H1 (cell line): ENCODE data around the gene FGFR2. TPM values are rescaled to one million over a fixed set of nuclear protein-coding genes. Genes with fewer than 3 reads are reported as not detected.

Experiments used
- CBX5 ChIP-seq: fragments of 300-800, 300-1000 bp; sonication (generic); IDR thresholded peaks from 2 replicates; pipeline ENCODE4 v1.7.1; 2016; ENCODE audit warnings: antibody characterized with exemption, low read length, low read depth
- RFX5 ChIP-seq: IDR thresholded peaks from 2 replicates; pipeline ENCODE4 v1.6.1; 2011; ENCODE audit warnings: low read depth, low read length, improper control_type of control experiment, borderline replicate concordance
- SAP30 ChIP-seq: fragments of 300-600 bp; sonication (generic); IDR thresholded peaks from 2 replicates; pipeline ENCODE4 v1.7.1; 2012; ENCODE audit warnings: low read length, moderate library complexity, mild to moderate bottlenecking, inconsistent platforms; ENCODE audit not compliant: insufficient read depth, insufficient replicate concordance
- polyA plus RNA-seq, 7 experiments: library from polyadenylated mRNA; depleted of rRNA in 3 of 7; stranded (reverse) in 5 of 7; unstranded in 2 of 7; fragments of >200 nt in 5 of 7; fragments of 200-250 nt in 2 of 7; gene quantifications; 1 replicate in 5 of 7; 2 replicates in 1 of 7; 4 replicates in 1 of 7; pipeline versions ENCODE4 v1.2.1 to v1.2.3, GENCODE V29; 2011 to 2013; ENCODE audit warnings: missing spikeins in 2 of 7, mixed read lengths in 2 of 7
- total RNA-seq: library from RNA; stranded (reverse); fragmentation: NEBNext Ultra II Directional; extraction: Animal tissue kit (Norgen Biotek cat#: 25700); gene quantifications from 2 replicates; pipeline ENCODE4 v1.2.1, GENCODE V29; 2021
- TF ChIP-seq, protein P1 (sequence below): IDR thresholded peaks from 2 replicates; pipeline ENCODE4 v1.6.1; 2011; ENCODE audit warnings: low read depth, mild to moderate bottlenecking, low read length; ENCODE audit not compliant: insufficient read depth

Gene FGFR2
- total and polyA plus RNA-seq, 2 of the 8 experiments (the other 6 are each of a cell fraction or from before 2014, with no cell fraction given) = 50.2 to 81.2 TPM

DNA sequence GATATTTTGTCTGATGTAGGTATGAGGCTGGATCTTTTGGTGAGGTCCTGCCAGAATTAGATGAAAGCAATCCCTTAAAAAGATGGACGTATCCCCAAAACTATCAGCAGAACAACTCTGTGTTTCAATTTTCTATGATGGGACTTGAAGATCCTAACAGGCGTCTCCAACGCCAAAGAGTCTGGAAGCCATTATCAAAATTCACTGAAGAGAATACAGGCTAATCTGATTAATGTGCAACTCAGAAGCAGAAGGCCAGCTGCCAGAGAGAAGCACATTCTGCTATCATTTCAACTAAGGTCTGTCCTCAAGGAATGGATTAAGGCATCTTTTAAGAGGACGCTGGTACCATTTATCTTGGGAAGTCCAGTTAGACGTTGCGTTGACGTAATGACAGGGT lies 119.7 kb downstream of the FGFR2 start (continued):
- TF ChIP-seq SAP30 (no peak), CBX5 (no peak), RFX5 (no peak)
- TF ChIP-seq, protein P1, sequence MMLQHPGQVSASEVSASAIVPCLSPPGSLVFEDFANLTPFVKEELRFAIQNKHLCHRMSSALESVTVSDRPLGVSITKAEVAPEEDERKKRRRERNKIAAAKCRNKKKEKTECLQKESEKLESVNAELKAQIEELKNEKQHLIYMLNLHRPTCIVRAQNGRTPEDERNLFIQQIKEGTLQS = no peak
